ENCODE data around the gene CDH13.

Gene CDH13

DNA sequence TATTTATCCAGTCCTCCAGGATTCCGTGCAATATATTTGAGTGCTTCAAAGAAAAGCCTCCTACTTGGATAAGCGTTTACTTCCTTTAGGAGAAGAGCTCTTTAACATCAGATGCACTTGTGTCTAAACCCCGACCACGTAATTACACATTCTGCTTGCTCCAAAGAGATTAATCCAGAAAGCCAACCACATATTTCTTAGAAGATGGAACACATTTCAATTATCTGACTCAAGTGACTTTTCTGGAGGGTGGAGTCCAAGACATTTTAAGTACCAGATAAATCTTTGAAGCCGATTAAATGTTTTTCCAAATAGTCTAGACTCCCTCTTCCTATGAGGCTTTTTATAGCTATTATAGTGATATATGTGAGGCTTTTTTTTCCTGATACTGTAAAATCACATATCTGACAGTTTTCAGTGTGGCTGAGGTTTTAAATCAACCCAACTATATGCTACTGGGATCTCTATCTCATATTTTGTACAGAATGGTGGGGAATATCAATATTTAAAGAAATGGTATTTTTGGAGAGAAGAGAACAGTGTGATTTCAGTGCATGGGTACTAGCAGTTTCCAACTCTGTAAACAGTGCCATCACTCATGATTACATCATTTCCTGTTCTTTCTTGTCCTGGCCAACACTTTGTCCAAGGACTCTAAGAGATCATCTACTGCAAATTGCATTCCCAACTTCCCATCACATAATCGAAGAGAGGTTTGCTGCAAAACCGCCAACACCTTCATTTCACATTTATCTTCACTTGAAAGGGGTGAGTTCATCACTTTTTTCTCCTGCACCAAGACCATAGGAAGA lies 988.6 kb downstream of the CDH13 start:
- no peak for TF ChIP-seq POLR2A (IDR thresholded peaks at IDR 0.05; ENCODE audit: low read depth, low read length)
- FAIRE-seq = no peak
- DNase-seq (ENCODE audit: insufficient read length, low spot score) = no peak

DNA sequence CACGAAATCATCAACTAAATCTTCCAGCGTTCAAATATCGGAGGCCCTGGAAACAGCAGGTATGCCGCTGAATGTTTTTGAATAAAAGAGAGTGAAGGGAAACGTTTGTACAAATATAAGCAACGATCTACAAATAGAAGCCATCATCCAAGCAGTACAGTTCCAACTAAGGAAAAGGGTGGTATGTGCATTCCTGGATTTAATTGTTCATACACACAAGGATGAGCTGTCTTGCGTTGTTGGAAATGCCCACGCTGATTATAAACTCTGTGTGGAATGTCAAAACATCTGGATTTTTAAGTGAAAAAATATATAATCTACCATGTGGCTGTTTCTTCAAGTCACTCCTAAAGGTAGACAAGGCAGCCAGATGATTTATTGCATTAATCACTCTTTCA lies 989.2 kb downstream of the CDH13 start:
- no peak for TF ChIP-seq POLR2A (IDR thresholded peaks at IDR 0.05; ENCODE audit: low read depth, low read length)
- FAIRE-seq (no peak), DNase-seq (ENCODE audit: insufficient read length, low spot score) (no peak)

DNA sequence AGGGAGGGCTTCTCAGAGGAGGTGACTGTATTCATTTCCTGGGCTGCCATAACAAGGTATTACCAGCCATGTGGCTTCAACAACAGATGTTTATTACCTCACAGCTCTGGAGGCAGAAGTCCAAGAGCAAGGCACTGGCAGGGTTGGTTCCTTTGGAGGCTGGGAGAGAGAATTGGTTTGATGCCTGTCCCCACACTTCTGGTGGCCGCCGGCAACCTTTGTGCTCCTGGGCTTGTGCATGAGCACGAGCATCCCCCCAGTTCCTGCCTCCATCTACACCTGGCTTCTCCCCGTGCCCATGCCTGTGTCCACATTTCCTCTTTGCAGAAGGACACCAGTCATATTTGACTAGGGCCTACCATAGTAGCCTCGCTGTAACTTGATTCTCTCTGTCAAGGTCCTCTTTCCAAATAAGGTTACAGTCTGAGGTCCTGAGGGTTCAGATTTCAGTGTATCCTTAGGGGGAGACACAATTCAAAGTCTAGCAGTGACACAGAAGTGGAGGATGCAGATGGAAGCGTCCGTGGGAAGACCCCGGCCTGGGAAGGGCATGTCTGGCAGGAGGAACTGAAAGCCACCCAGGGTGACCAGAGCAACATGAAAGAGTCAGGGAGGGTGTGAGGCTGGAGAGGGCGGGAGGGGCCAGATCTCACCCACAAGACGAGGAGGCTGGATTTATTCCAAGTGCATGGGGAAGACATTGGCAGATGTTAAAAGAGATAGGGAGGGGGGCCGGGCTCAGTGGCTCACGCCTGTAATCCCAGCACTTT lies 992.8 kb downstream of the CDH13 start:
- no peak for TF ChIP-seq POLR2A (IDR thresholded peaks at IDR 0.05; ENCODE audit: low read depth, low read length)
- no peak for FAIRE-seq
- DNase-seq (ENCODE audit: insufficient read length, low spot score) = no peak

DNA sequence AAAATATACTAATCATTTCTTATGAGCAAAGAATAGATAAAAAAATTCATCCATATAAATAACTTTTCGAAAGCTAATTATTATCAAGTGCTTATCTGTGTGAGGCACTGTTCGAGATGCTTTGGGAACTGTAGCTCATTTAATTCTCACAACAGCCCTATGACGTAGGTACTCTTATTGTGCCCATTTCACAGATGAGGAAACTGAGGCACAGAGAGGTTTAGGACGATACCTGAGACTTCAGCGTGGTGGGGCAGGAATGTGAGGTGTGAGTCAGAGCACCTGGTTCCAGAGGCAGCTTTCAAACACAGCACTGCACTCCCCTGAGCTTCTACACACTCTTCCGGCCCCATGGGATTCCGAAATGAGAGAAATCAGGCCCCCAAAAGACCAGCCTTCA lies 995.2 kb downstream of the CDH13 start:
- no peak for DNase-seq (ENCODE audit: insufficient read length, low spot score)
- FAIRE-seq = no peak
- TF ChIP-seq POLR2A (IDR thresholded peaks at IDR 0.05; ENCODE audit: low read depth, low read length) = no peak

DNA sequence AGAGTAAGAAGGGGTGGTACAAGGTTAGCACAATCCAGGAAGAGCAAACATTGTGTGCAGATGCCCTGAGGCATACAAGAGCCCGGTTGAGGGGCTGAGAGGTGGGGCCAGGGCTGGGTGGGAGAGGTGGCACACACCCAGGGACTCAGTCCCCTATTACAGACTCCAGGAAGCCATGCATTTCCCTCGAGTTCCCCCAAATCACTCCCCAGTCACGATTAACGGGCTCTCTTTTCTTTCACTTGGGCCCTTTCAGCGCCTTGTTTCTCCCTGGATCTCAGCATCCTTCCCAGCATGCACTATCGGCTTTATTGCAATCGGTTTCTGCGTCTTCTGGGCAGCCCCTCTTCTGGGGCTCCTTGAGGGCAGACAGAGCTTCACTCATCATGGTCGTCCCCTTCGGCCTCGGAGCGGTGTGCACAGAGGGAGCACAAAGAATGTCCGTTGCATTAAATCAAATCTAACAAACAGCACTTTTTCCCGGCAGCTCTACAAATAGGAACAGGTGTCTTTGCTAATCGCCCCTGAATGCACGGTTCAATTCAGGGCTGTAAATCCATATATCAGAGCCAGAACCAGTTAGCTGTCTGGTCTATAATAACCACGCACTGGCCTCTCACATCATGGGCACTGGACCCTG lies 996.4 kb downstream of the CDH13 start:
- DNase-seq (ENCODE audit: insufficient read length, low spot score) (no peak), FAIRE-seq (no peak)
- TF ChIP-seq POLR2A (IDR thresholded peaks at IDR 0.05; ENCODE audit: low read depth, low read length) = no peak

DNA sequence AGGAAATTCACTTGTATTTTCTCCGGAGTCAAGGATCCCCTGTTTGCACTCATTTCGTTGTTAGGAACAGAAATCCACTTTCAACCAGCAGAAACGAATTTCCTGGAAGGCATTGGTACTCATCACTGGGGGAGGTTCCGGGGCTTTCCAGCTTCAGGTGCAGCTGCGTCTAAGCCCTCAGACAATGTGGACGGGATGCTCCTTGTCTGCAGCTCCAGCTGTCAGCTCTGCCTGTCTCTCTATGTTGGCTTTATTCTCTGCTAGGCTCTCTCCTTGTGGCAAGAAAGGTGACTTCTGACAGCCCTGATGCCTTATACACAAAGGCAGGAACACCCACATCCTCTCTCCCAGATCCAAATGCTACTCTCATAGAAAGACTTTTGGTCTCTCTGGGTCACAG lies 997.1 kb downstream of the CDH13 start:
- TF ChIP-seq POLR2A (IDR thresholded peaks at IDR 0.05; ENCODE audit: low read depth, low read length) = no peak
- no peak for FAIRE-seq
- no peak for DNase-seq (ENCODE audit: insufficient read length, low spot score)

DNA sequence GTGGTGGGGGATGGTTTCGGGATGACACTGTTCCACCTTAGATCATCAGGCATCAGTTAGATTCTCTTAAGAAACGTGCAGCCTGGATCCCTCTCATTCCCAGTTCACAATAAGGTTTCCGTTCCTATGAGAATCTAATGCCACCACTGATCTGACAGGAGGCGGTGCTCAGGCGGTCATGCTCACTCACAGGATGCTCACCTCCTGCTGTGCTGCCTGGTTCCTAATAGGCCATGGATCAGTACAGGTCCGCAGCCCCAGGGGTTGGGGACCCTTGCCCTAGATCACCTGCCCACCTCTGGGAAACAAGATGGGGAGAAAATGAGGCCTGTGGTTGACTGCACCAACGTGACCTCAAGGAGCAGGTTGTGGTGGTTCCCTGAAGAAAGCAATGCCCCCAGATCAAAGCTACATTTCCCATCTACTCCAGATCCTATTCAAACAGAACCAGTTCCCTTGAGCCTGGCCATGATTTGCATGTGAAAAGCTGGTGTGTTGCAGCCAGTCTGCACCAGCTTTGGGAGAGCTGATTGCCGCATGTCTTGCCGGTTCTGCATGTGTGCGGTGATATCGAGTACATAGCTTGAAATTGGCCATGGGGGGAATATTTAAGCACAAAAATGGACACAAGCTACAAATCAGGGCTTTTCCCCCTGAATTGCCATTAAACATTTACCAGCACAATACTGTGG lies 997.8 kb downstream of the CDH13 start:
- no peak for TF ChIP-seq POLR2A (IDR thresholded peaks at IDR 0.05; ENCODE audit: low read depth, low read length)
- DNase-seq (ENCODE audit: insufficient read length, low spot score) (no peak), FAIRE-seq (no peak)

DNA sequence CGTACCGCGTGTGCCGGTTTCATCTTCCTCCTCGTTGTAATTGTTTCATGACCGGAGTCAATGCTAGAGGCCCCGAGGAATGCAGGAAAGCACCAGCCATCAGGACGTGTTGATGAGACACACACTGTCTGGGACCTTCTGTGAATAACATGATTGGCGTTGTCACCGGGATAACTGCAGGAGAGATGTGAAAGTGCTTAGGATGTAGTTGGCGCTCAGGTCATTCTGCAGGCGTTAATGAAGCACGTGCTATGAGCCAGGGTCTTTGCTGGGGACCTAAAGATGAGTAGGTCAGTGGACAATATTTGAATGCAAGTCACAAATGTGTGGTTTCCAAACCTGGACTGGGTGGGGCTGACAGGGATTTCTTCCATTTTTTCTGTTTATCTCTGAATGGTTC lies 999.4 kb downstream of the CDH13 start:
- DNase-seq (ENCODE audit: insufficient read length, low spot score) (no peak), FAIRE-seq (no peak)
- no peak for TF ChIP-seq POLR2A (IDR thresholded peaks at IDR 0.05; ENCODE audit: low read depth, low read length)

DNA sequence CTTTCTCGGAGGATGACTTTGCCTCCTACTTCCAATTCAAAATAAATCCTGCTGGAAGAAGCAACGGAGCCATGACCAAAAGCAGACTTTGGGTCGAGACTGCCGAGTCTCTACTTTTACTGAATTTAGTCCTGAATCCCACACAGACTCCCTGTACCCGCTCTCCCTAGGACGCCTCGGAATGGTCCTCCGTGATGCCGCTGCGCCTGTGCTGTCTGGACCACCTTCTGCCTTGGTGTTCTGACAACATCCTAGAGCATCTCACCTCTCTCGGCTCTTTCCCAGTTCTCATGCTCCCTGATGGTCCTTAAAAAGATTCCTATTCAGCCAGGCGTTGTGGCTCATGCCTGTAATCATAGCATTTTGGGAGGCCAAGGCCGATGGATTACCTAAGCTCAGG lies 999.9 kb downstream of the CDH13 start:
- DNase-seq (ENCODE audit: insufficient read length, low spot score) (no peak), FAIRE-seq (no peak)
- no peak for TF ChIP-seq POLR2A (IDR thresholded peaks at IDR 0.05; ENCODE audit: low read depth, low read length)

DNA sequence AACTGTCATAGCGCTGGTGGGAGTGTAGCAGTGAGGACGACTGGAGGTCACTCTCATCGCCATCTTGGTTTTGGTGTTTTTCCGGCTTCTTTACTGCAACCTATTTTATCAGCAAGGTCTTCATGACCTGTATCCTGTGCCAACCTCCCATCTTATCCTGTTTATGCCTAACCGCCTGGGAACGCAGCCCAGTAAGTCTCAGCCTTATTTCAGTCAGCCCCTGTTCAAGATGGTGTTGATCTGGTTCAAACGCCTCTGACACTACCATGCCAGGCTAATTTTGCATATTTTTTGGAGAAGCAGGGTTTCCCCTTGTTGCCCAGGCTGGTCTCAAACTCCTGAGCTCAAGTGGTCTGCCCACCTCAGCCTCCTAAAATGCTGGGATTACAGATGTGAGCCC lies 1001.2 kb downstream of the CDH13 start:
- DNase-seq (ENCODE audit: insufficient read length, low spot score) (no peak), FAIRE-seq (no peak)

DNA sequence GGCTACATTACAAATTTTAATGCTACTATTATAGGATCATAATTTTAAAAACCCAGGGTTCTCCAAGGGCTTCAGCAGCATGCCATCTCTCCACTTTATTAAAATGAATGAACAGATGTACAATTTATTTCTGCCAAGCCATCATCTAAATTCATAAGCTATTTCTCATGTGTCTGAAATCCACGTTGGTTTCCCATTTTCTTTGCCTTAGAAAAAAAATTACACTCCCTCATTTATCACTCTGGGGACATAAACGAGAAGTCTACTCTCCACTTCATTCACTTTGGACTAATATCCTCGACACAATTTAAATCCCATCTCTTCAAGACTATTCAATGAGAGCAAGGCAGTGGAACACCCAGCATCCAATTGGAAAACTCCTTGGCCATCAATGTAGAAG lies 1002.7 kb downstream of the CDH13 start:
- TF ChIP-seq POLR2A (IDR thresholded peaks at IDR 0.05; ENCODE audit: low read depth, low read length) = no peak
- DNase-seq (ENCODE audit: insufficient read length, low spot score) = no peak
- no peak for FAIRE-seq

More for the DNA sequence above, 1001.2 kb downstream of the CDH13 start:
- TF ChIP-seq POLR2A (IDR thresholded peaks at IDR 0.05; ENCODE audit: low read depth, low read length) = no peak

DNA sequence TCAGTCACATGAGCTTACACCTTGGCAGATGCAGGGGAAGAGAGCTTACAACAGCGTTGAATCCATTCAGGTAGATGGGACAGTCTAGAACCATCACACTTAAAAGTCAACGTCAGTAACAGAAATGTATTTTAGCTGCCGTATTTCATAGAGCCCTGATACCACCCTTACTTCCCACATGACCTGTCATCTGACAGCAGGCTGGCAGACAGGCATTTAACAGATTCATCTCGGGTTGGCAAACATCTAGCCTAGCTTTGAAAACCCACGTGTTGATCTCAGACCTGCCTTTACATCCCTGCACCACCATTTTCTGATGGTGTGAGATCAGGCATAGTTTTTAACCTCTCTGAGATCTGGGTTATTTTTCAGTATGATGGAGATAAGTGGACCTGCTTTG lies 1003.1 kb downstream of the CDH13 start:
- FAIRE-seq (no peak), DNase-seq (ENCODE audit: insufficient read length, low spot score) (no peak)

DNA sequence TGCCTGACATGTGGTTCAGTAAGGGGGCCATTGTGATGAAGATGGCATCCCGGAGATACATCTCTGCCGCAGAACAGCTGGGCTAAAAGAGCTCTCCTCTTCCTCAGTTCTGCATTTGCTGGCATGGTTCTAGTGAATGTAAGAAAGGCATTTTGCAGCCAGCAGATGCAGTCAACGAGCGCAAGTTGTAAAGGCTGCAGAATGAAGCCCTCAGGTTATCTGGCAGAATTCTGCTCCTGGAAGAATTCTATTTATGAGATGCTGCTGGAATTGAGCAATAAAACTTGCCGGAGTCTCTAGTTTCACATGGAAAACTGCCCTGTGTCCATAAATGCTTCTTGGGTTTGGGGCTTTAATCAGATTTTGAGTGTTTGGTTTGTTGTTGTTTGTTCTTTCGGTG lies 1004.2 kb downstream of the CDH13 start:
- FAIRE-seq (no peak), DNase-seq (ENCODE audit: insufficient read length, low spot score) (no peak)
- TF ChIP-seq POLR2A (IDR thresholded peaks at IDR 0.05; ENCODE audit: low read depth, low read length) = no peak

More for the DNA sequence above, 1003.1 kb downstream of the CDH13 start:
- TF ChIP-seq POLR2A (IDR thresholded peaks at IDR 0.05; ENCODE audit: low read depth, low read length) = no peak

DNA sequence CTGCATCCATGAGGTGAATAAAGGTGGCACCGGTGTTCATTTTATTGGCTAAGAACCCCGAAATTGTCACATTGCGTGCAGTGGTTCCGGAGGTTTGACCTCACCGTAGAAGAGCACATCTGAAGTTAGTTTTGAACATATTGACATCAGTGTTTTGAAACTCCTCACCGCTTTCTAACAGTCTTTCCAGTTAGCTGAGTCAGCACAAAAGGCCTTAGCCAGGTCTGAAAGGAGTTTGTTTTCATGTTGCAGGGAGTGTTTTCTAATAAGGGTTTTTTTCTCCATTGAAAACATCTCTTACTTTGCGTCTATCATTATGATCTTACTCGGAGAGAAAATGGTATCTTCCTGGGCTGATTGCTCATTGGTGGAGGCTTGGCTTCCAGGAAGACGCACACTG lies 1006.5 kb downstream of the CDH13 start:
- FAIRE-seq (no peak), DNase-seq (ENCODE audit: insufficient read length, low spot score) (no peak)
- TF ChIP-seq POLR2A (IDR thresholded peaks at IDR 0.05; ENCODE audit: low read depth, low read length) = no peak

All from H54 (cell line).